Measurements from ENCODE around the gene COL3A1.

DNA sequence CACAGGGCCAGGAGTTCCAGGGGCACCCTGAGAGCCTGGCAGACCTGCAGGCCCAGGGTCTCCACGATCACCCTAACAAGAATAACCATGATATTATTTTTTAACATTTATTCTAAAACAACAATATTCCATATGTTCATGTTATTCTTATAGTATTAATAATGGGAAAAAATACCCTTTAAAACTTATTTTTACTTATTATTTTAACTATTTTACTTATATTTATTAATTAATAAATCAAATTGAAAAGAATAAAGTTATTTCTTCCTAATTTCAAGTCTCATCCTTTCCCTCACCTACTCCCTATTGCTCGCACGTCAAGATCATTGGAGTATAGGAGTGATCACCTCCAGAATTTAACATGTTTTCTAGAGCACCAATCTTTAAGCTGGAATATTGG lies 71.7 kb downstream of the COL3A1 start:
- TF ChIP-seq, protein P1, sequence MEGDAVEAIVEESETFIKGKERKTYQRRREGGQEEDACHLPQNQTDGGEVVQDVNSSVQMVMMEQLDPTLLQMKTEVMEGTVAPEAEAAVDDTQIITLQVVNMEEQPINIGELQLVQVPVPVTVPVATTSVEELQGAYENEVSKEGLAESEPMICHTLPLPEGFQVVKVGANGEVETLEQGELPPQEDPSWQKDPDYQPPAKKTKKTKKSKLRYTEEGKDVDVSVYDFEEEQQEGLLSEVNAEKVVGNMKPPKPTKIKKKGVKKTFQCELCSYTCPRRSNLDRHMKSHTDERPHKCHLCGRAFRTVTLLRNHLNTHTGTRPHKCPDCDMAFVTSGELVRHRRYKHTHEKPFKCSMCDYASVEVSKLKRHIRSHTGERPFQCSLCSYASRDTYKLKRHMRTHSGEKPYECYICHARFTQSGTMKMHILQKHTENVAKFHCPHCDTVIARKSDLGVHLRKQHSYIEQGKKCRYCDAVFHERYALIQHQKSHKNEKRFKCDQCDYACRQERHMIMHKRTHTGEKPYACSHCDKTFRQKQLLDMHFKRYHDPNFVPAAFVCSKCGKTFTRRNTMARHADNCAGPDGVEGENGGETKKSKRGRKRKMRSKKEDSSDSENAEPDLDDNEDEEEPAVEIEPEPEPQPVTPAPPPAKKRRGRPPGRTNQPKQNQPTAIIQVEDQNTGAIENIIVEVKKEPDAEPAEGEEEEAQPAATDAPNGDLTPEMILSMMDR (IDR thresholded peaks at IDR 0.05 in 8 of 11, conservative IDR thresholded peaks at IDR 0.05 in 3 of 11): no peak
- TF ChIP-seq POLR2AphosphoS5 (IDR thresholded peaks at IDR 0.05) (no peak), POLR2A (IDR thresholded peaks at IDR 0.05) (no peak)
